Left ventricle myocardium superior (tissue), 1 donor: ENCODE results near the gene FHIP1A. TPM values are rescaled to one million over a fixed set of nuclear protein-coding genes. Genes with fewer than 3 reads are reported as not detected.
A peak's percentile ranks its signal among the peaks of the same experiment; 100 is the strongest.

Experiments used
- ATAC-seq: fragments of 200-7000 bp; cut with Tn5 transposase; one replicate; pipeline ENCODE4 v1.9.1; 2020; ENCODE audit warnings: mild to moderate bottlenecking, moderate library complexity
- DNase-seq: peaks from one replicate; pipeline ENCODE4 v3.0.0-alpha.2; 2020
- intact Hi-C: fragments of 100-400 bp; cut with micrococcal nuclease; formaldehyde crosslinking; loops from one replicate; pipeline ENCODE4 v1.11.0; 2022
- total RNA-seq: library from RNA; stranded (reverse); fragmentation: NEBNext Ultra II Directional; extraction: Animal tissue kit (Norgen Biotek cat#: 25700); gene quantifications from one replicate; pipeline ENCODE4 v1.2.1, GENCODE V29; 2021
- donor health status: DM: no; HTN: yes; CAD: no; lungs with severe emphysema.

Gene FHIP1A
- total RNA-seq, 1 donor from 2014 or later = 20.2 TPM

DNA sequence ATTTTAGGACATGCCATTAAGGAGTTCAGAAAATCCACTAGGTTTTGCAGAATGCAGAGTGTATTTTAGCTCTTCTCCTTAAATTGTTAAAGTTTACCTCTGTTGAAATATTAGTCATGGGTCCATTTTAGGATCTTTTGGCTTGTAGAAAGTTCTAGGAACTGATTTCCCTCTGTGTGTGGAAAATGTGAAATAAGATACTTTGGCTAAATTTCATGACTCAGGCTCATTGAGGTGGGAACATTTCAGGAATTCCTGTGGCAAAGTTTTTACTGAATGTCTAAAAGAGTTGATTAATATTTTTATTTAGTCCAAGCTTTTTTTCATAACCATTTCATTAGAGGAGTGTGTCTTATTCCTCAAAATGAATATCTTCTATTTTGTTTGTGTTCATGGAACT is 7.0 kb downstream of the FHIP1A start:
- ATAC-seq (no peak), DNase-seq (no peak)
- intact Hi-C loops = no loop called here

DNA sequence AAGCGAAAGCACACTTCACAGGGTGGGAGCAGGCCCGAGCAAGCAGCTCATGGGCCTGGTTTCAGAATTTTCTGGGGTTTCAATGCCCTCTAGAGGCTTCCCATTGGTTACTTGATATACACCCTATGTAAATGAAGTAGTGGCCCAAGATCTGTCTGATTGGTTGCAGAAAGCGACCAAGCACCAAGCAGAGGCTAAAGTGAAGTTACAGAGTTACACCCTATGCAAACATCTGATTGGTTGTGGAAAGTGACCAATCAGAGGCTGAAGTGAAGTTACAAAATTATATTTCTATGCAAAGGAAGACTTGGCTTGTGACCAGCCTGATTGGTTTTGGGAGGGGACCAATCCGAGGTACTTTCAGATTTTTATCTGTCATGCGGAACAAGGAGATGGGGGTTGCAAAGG is 8.2 kb downstream of the FHIP1A start:
- ATAC-seq (no peak), DNase-seq (no peak)
- intact Hi-C loops = no loop called here

DNA sequence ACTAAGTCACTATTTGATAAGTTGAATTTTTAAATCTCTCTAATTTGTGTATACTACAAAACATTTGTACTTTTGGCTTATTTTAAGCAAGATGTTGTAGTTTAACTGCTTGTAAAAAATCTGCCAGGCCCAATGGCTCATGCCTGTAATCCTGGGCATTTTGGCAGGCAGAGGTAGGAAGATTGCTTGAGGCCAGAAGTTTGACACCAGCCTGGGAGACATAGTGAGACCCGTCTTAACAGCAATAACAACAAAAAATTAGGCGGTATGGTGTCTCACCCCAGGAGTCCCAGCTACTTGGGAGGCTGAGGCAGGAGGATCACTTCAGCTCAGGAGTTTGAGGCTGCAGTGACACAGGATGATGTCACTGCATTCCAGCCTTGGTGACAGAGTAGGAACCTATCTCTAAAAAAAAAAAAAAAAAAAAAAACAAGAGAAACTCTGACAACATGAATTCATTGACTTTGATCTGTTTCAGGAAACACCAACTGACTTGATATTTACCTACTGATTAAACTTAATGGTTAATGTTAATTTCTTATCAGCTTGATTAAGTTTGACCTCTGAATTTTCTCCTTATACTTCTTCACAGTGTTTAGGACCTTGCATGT is 8.9 kb downstream of the FHIP1A start:
- ATAC-seq = no peak
- intact Hi-C loops = no loop called here
- no peak for DNase-seq

DNA sequence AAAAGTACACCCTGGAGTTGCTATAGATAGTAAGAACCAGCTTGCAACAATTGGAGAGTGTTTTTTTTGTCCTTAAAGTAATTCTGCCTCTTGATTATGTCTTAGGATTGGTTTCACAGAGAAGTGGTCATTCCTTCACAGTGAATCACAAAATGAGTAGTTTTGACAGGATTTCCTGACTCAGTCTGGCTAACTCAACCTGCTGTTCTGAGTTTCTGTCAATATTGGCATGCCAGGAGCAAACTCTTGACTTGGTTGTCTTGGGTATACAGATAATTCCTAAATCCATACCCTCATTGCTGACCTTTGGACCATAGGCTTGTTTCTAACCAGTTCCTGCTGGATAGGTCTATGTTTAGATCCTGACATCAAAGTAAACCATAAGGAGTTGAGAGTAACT is 9.4 kb downstream of the FHIP1A start:
- intact Hi-C loops = no loop called here
- ATAC-seq (no peak), DNase-seq (no peak)

DNA sequence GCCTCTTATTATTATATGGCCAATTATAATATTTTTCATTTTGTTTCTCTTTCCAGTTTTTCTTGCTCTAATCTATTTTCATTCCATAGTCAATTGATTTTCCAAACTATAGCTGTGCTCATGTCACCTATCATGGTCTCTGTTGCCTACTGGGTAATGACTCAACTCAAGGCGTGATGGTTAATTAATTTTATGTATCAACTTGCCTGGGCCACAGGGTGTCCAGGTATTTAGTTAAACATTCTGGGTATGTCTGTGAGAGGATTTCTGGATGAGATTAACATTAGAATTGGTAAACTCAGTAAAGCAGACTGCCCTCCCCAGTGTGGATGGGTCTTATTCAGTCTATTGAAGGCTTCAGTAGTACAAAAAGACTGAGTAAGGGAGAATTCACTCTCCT is 9.9 kb downstream of the FHIP1A start:
- intact Hi-C loops = no loop called here
- no peak for DNase-seq
- no peak for ATAC-seq

DNA sequence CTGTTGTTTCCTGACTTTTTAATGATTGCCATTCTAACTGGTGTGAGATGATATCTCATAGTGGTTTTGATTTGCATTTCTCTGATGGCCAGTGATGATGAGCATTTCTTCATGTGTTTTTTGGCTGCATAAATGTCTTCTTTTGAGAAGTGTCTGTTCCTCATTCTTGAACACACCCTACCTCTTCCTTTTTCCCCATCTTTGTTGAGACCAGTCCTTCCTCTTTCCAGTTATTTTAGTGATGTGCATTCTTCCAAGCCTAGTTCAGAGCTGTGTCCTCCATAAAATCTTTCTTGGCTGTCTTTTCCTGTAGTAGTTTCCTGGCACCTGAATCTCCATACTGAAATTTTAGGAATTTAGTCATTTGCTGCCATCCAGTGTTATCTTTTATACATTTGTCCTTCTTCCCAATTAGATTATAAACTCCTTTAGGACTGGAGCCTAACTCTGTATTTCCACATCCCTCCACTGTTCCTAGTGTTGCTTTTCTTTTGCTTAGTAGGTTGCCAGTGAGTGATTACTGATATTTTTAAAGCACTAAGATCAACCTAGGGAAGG is 11.4 kb downstream of the FHIP1A start:
- ATAC-seq (no peak), DNase-seq (no peak)
- intact Hi-C loops = no loop called here

DNA sequence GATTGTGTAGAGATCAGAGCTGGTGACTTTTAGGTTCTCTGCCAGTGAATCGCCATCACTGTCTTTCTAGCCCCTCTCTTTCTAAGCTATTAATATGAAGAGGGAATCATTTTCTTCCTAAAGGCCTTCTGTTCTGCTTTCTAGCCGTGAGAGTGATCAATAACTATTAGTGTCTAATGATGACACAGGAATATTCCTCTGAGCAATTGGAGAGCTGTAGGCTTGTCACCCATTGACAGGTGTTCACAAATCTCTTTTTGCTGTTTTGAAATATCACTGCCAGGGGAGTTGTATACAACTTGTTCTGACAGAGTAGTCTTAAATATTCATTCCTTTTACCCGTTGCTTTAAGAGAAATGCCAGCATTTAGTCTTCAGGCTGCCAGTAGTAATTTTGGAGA is 13.9 kb downstream of the FHIP1A start:
- ATAC-seq = no peak
- DNase-seq = no peak
- intact Hi-C loops = no loop called here

DNA sequence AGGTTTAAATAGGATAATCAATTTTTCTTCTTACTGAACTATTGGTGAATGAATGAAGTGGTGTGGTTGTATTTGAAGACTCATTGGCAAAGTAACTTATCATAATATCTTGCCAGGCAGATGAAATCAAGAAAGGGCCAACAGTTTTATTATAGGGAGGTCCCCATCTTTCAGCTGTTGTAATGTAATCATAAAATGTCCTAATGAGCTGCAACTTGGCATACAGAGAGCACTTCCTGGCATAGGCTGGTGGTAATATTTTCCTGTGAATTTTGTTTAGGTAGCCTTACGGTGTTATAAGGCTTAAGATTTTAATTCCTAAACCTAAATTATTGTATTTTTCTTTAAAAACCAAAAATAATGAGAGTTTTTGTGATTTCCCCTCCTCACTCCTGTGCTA is 17.5 kb downstream of the FHIP1A start:
- no peak for ATAC-seq
- DNase-seq = no peak

DNA sequence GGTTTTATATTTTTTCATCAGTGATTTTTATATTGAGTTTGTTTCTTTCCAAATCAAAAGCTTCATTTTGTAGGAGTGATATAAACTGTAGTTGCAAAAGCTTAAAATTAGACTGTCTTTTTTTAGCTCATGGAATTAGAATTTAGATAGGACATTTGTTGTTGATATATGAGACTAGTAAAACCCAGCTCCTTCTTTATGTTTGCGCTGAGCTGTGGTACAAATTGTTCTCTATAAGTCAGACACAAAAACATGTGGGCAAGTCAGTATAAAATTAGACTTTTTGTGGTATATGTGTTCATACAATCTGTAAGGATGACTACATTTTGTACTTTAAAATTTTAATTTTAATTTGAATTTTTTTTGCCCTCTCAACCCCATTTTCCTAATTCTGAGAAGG is 18.3 kb downstream of the FHIP1A start:
- peak; percentile 35 for ATAC-seq
- intact Hi-C loops = no loop called here

More for the DNA sequence above, 17.5 kb downstream of the FHIP1A start:
- intact Hi-C loops = no loop called here

DNA sequence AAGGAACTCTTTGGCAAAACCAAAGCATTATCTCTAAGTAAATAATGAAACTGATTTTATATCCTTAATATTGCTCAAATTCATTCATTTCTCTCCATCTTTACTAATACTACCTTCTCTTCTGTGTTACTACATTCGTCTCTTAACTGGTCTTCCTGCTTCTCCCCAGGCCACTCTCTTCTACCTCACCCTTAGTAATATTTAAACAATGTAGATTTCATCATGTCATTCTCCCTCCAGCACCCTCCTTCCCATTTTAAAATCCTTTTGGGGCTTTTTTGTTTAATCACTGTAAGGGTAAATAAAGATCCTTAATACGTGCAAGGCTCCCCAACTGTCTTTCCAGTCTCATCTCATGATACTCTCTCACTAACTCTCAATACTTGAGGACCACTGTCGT is 19.4 kb downstream of the FHIP1A start:
- intact Hi-C loops = no loop called here
- DNase-seq (no peak), ATAC-seq (no peak)

More for the DNA sequence above, 18.3 kb downstream of the FHIP1A start:
- DNase-seq = no peak

DNA sequence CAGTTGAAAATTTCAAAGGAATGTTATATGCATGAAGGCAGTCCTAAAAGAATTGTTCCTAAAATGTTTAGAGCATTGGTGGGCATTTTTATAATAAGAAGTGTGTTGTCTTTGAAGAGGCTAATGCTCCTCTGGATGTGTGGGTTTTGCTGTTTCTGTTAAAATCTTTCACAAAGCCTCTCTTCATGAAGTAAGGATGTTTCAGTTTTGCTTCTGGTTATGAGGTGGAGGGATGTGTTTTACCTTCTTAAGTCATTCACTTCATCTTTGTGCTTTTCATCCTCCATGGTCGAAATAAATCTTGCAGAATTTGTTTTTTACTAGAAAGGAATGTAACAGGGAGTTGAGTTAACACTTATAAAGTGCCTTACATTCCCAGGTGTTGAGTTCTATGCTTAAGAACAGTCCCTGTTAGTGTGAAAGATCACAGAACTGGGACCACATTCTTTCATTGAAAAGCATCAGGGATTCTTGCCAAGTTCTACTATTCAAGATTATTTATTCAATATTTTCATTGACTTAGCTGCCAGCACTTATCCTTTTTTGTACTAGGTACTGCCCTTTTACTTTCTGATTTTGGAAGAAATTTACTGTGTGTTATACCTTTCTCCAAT is 21.1 kb downstream of the FHIP1A start:
- no peak for DNase-seq
- intact Hi-C loops = no loop called here

DNA sequence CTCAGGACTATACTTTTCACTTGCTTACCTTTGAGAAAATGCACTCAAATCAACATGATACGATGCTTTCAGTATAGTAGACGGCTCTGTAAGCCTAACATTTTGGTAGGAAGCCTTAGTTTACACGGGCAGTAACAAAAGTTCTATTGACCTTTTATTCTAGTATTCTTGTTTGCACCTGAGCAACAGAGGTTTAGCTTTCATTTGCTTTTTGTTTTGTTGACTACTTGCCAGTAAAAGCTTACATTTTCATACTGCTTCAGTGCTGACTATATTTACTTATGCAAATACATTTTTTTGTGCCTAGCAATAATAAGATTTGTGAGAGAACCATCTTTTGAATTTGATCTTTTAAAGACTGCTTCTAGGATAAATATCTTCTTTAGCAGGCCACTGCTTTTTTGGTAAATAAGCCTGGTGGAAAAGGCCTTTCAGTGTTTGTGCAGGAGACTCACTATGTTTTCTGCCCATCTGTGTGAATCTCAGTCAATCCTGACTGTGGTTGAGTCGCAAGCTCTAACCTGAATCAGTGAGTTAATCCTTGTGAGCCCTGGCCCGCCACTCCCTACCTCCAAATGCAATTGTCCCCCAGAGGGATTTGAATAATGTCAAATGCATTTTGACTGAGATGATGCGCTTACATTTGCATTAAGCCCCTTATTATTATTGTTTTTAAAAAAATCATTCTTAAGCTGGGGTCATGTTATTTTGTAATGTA is 21.9 kb downstream of the FHIP1A start:
- intact Hi-C loops = no loop called here
- ATAC-seq (no peak), DNase-seq (no peak)

More for the DNA sequence above, 21.1 kb downstream of the FHIP1A start:
- no peak for ATAC-seq

DNA sequence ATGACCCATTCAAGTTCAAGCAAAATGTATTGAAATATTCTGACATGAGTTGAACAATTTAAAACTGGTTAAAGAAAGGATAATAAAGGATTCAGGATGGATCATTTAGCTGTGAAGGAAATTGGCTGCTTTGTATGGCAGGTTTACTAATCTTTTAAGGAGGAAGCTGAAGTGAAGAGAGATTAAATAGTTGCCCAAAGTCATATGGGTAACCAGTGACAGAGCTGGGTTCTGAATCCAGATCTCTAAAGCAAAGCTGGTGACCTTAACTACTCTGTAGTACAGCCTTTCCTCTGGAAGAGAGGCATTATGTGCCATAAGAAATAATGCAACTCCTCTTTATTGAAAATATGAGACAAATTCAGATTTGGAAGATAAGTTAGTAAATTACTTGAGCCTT is 22.8 kb downstream of the FHIP1A start:
- intact Hi-C loops = no loop called here
- DNase-seq (no peak), ATAC-seq (no peak)

DNA sequence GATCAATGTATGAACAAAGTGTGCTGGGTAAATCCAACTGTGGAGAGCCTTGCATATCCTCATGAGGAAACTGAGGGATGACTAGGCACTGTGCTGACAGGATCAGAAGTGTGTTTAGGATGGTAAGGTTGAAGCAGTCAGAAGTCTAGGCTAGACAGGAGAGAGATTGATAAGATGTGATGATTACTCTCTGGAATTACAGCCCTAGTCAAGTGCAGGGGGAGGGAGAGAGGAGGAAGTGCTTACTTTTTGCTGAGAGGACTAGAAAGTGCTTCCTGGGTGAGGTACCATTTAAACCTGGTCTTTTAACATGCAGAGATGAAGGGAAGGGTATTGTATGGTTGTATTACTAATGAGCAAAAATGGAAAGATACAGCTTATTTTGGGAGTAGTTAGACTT is 23.7 kb downstream of the FHIP1A start:
- no peak for ATAC-seq
- intact Hi-C loops = no loop called here

DNA sequence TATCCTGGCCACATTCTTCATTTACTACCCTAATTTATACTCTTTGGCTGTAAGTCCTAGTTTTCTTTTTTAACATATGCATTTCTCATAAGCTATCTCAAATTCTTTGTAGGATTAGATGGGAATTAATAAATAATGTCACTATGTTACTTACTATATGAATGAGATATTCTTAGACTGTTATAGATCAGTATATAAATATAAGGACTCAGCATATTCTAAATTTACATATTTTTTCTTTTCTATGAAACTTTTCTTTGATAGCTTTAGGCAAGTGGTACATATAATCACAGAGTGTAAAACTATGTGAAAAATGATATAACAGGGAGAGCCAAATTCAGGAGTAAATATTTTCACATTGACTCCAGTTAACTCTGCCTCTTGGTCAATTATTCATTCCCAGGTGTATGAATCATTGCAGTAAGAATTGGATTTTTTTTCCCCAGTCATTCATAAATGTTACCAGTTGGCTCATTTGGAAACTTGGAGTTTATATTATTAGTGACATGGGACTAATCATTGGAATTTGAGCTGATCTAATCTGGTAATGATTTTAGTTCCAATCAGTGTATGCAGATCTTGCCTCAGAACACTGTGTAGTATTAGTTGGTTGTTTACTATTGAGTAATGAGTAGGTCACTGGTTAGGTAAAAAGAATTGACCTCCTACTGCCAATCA is 25.3 kb downstream of the FHIP1A start:
- DNase-seq (no peak), ATAC-seq (no peak)
- intact Hi-C loops = no loop called here

More for the DNA sequence above, 23.7 kb downstream of the FHIP1A start:
- no peak for DNase-seq

DNA sequence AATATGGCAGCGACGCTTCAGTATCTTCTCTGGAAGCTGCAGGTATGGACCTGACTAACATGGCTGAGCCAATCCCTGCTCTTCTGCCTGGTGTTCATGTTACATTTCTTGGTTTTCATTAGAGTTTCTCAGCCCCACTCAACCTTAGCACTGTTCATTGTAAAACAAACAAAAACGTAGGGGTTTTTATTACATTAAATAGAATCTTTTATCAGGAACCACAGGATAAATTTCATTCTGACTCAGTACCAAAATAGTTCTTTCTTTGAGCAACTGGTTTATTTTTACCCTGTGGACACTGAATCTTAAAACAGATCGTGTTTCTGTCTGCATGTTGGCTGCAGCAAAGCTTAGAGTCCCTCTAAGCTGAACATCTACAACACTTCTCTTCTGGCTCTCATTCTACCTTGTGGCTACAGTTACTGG is 27.1 kb downstream of the FHIP1A start:
- intact Hi-C loops = no loop called here
- DNase-seq (no peak), ATAC-seq (peak; percentile 79)

DNA sequence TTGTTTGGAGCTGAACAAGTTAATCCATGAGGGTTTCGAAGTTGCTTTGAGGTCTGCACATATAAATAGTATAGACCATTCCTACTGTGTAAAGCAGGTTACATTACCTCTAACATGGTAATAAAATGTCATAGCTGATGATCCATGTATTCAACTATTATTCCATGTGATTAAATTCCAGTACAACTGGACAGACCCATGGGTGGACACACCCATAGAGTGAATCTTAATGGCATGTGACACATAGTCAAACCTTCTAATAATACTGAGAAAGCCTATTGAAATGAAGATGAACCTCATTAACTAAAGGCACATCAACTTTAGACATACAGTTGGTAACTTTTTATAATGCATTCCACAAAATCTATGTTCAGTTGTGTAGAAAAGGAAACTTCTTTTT is 28.5 kb downstream of the FHIP1A start:
- intact Hi-C loops = no loop called here
- DNase-seq = no peak
- no peak for ATAC-seq

DNA sequence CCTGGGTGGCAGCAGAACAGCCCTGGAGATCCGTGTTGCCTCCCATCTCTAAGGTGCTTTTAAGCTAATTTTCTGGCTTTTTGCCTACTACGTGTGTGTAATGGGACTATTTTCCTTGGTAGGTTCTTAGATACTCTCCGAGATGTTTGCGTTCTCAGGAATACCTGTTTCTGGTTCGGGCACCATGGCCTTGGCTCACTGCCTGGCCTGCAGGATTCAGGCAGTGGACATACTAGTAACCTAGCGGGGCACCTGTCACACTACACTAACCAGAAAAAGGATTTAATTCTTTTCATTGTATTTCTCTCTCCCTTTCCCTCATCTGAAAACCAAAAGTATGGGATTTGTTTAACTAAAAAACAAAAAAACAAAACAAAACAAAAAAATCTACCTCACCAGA is 29.2 kb downstream of the FHIP1A start:
- DNase-seq (no peak), ATAC-seq (no peak)
- intact Hi-C loops = no loop called here

DNA sequence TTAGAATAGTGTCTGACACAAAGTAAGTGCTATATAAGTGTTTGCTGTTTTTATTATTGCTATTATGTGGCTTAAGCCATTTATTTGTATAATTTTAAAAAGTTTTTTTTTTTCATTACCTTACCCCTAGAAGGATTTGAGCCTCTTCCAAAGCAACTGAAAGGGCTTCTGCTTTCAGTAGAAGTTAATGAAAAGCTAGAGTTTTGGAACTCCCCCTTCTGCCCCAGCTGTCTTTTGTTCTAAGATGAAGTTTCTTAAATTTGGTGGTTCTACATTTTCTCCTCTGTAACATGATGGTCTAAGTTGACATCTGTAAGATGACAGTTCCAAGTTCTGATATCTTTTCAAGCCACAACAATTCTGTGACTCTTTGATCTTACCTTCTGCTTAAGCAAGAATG is 30.3 kb downstream of the FHIP1A start:
- intact Hi-C loops = no loop called here
- no peak for ATAC-seq
- no peak for DNase-seq

DNA sequence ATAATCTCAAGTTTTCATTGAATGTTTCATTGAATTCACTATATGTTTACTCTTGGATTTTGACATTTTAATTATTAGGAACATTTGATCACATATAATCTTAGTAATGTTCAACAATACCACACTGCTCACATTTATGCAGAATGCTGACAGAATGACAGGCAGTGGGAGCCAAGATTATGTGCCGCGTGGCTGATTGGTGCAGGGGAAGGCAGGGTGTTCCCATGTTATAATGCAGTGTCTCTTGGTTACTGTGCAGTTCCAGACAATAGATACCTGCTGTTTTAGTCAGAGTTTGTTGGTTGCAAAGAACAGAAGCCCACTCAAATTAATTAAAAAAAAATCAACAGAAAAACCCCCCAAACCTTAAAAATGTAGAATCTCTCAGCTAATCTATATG is 33.0 kb downstream of the FHIP1A start:
- DNase-seq (no peak), ATAC-seq (peak; percentile 59)
- intact Hi-C loops = no loop called here
